Left ventricle myocardium superior (tissue), 1 donor: ENCODE data around the gene POMGNT1. TPM values are rescaled to one million over a fixed set of nuclear protein-coding genes. Genes with fewer than 3 reads are reported as not detected.
"Not testable (repeated sequence)": the region's sequence is repeated elsewhere in the genome, so short reads cannot be mapped to it uniquely, and the experiment has no call there.

ENCODE experiments used
- ATAC-seq: fragments of 200-7000 bp; cut with Tn5 transposase; one replicate; pipeline ENCODE4 v1.9.1; 2020; ENCODE audit warnings: mild to moderate bottlenecking, moderate library complexity
- DNase-seq: peaks from one replicate; pipeline ENCODE4 v3.0.0-alpha.2; 2020
- intact Hi-C: fragments of 100-400 bp; cut with micrococcal nuclease; formaldehyde crosslinking; loops from one replicate; pipeline ENCODE4 v1.11.0; 2022
- long read RNA-seq: library from polyadenylated mRNA; unstranded; transcript quantifications from one replicate; pipeline ENCODE4 v2.0.0, GENCODE V29; 2021
- total RNA-seq: library from RNA; stranded (reverse); fragmentation: NEBNext Ultra II Directional; extraction: Animal tissue kit (Norgen Biotek cat#: 25700); gene quantifications from one replicate; pipeline ENCODE4 v1.2.1, GENCODE V29; 2021
- donor health status: DM: no; HTN: yes; CAD: no; lungs with severe emphysema.

POMGNT1 gene
- 137 TPM for total RNA-seq
- long read RNA-seq, transcript POMGNT1-201 (22 exons, 2,728 nt) = major isoform, 59 of 125 reads
- long read RNA-seq, partial matches to known transcripts = 17 of 125 reads
- long read RNA-seq, other reads (novel, unspliced or antisense) = 49 of 125 reads

GRCh38 chr1:46197964-46198811, at the start of gene POMGNT1:
POMGNT1 (minus strand) TSS chr1:46198434; CDS start chr1:46197821, 613 bp downstream.
- ATAC-seq (peak; percentile 87), DNase-seq (peak; percentile 86)
- intact Hi-C loops = no loop called here

- intact Hi-C loops = no loop called here
- peak; percentile 91 for ATAC-seq
- DNase-seq = peak; percentile 97
Measured at GRCh38 chr1:46247436-46248121, 49.3 kb upstream of the POMGNT1 start, which contains the start of gene RAD54L. RAD54L (plus strand) TSS chr1:46247763; CDS start chr1:46248406, 643 bp downstream.

- ATAC-seq (peak; percentile 90), DNase-seq (peak; percentile 68)
- intact Hi-C loops = no loop called here
Measured at GRCh38 chr1:46246548-46247435, 48.6 kb upstream of the POMGNT1 start.

GRCh38 chr1:46246136-46246535, 47.9 kb upstream of the POMGNT1 start:
- peak; percentile 32 for DNase-seq
- ATAC-seq, intact Hi-C loops: not testable (repeated sequence)

- intact Hi-C loops = no loop called here
- no peak for DNase-seq
- ATAC-seq = no peak
Measured at GRCh38 chr1:46244656-46245371, 46.6 kb upstream of the POMGNT1 start.

- ATAC-seq, DNase-seq, intact Hi-C loops: not testable (repeated sequence)
Measured at GRCh38 chr1:46243831-46244230, 45.6 kb upstream of the POMGNT1 start.

GRCh38 chr1:46242918-46243317, 44.7 kb upstream of the POMGNT1 start:
- intact Hi-C loops = no loop called here

GRCh38 chr1:46241733-46242132, 43.5 kb upstream of the POMGNT1 start:
- ATAC-seq, intact Hi-C loops, DNase-seq: not testable (repeated sequence)

More at GRCh38 chr1:46242918-46243317, 44.7 kb upstream of the POMGNT1 start:
- ATAC-seq = no peak
- no peak for DNase-seq

GRCh38 chr1:46238865-46239264, 40.6 kb upstream of the POMGNT1 start:
- intact Hi-C loops, ATAC-seq, DNase-seq: not testable (repeated sequence)

- no peak for ATAC-seq
- no peak for DNase-seq
- intact Hi-C loops = no loop called here
Measured at GRCh38 chr1:46236882-46237281, 38.6 kb upstream of the POMGNT1 start.

GRCh38 chr1:46231231-46231630, 33.0 kb upstream of the POMGNT1 start:
- DNase-seq, ATAC-seq, intact Hi-C loops: not testable (repeated sequence)

GRCh38 chr1:46224966-46225365, 26.7 kb upstream of the POMGNT1 start:
- intact Hi-C loops = no loop called here
- DNase-seq (no peak), ATAC-seq (no peak)

GRCh38 chr1:46223472-46223943, 25.3 kb upstream of the POMGNT1 start:
- DNase-seq (peak; percentile 65), ATAC-seq (peak; percentile 87)
- intact Hi-C loops = no loop called here

GRCh38 chr1:46223055-46223454, 24.8 kb upstream of the POMGNT1 start:
- ATAC-seq, intact Hi-C loops, DNase-seq: not testable (repeated sequence)

GRCh38 chr1:46221749-46222148, 23.5 kb upstream of the POMGNT1 start:
- intact Hi-C loops = no loop called here
- ATAC-seq (peak; percentile 9), DNase-seq (no peak)

- no peak for ATAC-seq
- DNase-seq = no peak
- intact Hi-C loops = no loop called here
Measured at GRCh38 chr1:46220808-46221207, 22.6 kb upstream of the POMGNT1 start.

- intact Hi-C loops = no loop called here
- no peak for ATAC-seq
- no peak for DNase-seq
Measured at GRCh38 chr1:46219551-46220520, 21.6 kb upstream of the POMGNT1 start.
